NK-92 treated with Interleukin-12 subunit alpha and Interleukin-12 subunit beta, amount 100 ng/mL, for 24 hours (cell line): ENCODE results near the gene GPC6.
A peak's percentile ranks its signal among the peaks of the same experiment; 100 is the strongest.
"Not testable (repeated sequence)": the region's sequence is repeated elsewhere in the genome, so short reads cannot be mapped to it uniquely, and the experiment has no call there.

Experiments
- DNase-seq: peaks from one replicate; lab custom pipeline; 2025; lab: John Stamatoyannopoulos, UW

Gene GPC6

DNA sequence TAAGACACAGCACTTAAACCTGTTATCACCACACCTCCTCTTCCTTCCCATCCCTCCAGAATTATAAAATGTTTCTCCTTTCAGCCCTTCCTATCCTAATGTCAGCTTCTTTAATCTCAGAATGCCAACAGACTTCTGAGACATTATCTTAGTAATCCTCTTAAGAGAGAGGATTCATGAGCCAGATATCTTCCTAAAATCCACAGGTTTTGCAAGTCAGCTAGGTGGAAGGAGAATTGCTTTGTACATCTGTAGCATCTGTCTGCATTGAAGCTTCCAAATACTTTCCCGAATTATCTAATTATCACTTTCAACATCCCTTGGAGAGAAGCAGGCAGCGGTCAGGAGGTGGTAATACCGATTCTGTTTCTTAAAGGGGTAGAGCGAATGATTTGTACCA lies 1073.8 kb downstream of the GPC6 start:
- no peak for DNase-seq

DNA sequence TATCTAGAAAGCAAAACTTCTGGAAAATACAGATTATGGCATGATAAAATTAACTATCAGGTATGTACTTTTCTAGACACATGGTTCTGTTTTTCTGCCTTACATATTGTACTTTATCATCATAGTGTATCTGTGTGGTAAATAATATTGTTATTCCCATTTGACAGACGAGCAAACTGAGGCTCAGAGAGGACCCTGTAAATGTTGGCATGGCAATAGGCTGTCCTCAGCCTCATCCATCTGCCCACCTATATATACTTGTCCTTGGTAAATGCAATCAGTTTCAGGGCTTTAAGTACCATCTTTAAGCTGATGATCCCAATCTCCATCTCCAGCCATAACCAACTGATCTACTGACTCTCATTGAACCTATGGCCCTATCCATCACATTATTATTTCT lies 1074.9 kb downstream of the GPC6 start:
- DNase-seq: no peak

DNA sequence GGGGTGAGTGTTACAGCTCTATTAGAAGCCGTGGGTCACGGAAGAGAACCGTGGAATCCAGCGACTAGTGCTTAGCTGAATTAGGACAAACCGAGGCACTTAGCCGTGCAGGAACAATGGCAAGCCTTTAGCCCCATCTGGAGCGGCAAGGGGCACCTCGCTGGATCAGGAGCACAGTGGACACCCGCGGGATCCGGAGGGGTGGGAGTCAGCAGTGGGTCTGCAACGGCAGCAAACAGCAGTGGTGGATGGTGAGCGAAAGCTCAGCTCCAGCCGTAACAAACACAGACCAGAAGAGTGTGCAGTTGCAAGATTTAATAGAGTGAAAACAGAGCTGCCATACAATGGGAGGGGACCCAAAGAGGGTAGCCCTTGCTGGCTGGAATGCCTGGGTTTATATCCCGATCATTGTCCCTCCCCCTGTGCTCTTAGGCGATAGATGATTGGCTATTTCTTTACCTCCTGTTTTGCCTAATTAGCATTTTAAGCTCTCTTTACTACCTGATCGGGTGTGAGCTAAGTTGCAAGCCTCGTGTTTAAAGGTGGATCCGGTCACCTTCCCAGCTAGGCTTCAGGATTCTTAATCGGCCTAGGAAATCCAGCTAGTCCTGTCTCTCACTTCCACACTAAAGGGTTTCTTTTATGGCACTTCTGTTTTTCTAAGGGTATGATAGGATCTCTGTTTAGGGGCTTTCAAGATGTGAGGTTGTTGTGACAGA lies 1076.4 kb downstream of the GPC6 start:
- not testable (repeated sequence) for DNase-seq

DNA sequence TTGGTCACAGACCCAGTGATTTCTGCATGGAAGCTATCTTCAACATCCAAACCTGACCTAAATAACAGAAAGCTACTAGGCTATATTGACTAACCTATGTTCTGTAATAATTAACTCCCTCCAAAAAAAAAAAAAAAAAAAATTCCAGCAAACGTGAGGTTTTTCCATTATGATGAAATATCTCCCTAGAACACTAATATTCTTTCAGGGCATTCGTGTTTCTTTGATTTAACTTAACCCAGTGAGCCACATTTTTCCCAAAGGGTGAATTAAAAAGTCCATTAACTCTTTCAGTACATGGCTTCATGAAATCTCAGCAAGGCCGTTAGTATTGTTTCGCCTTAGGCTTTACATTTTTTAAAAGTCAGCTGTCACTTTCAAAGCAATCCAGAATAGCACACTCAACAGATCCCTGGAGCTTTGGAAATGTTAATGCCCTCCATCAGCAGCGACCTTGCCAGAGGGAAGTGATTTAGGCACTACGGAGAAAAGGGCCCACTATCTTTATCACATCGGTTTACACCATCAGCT lies 1077.1 kb downstream of the GPC6 start:
- no peak for DNase-seq

DNA sequence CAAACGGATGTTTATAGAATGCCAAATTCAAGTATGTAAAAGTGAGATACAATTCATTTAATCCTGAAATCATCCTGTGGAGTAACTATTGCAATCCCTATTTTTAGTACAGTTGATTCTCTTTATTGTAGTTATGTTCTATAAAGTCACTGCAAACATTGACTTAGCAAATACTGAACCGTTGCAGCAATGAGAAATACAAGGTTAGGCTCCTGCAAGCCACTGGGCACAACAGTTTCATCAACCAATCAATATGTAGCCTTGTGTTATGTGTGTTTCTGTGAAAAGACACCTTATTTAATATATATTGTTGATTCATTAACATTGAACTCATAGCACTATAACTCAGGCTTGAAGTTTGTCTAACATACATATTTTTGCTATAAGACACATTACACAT lies 1078.4 kb downstream of the GPC6 start:
- DNase-seq: no peak

DNA sequence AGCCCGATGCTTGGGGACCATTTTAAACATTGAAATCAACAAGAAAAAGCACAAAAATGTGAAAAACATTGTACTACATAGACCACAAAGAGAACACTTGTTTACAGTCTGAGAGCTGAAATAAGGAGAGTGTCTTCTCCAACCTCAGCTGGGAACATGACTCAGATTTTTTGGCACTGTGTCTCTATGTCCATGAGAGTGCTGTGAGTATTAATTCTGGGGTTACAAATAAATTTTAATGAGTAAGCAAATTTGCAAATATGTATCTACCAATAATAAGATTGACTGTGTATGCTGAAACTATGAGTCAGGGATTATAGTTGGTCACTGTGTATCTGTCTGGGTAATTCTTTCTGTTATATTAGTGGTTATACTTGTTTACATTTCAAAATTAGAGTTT lies 1078.9 kb downstream of the GPC6 start:
- DNase-seq: no peak

DNA sequence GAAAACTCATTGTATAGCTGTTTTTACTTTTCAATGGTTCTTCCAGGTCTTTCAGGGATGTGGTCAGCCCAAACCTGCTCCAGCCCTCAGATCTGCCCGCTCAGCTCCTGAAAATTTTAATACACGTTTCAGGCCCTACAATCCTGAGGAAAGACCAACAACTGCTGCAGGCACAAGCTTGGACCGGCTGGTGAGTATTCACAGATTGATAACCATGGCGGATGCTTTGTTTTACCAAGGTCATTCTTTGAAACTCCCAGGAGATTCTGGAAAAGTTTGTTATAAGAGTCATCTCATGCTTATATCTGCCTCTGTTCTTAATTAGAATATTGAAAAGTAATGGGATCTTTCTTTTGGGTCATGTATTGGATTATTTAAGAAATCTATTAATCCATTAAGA lies 1079.3 kb downstream of the GPC6 start:
- DNase-seq: no peak

DNA sequence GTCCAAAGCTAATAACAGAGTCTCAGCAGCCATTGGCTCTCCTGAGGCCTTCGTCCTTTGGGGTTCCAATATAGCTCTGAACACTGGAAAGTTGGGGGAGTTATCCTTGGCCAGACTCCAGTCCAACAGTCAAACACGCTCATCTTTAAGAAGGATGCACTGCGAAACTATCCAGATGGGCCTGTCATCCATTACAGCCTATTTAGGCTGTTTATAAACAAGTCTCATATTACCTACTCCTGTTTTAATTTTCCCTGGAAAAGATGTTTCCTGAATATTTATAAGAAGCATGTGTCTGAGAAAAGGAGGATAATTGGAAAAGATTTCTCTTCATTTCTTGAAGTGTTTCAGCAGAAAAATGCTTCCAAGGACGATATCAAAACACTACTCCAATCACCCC lies 1082.2 kb downstream of the GPC6 start:
- DNase-seq: no peak

DNA sequence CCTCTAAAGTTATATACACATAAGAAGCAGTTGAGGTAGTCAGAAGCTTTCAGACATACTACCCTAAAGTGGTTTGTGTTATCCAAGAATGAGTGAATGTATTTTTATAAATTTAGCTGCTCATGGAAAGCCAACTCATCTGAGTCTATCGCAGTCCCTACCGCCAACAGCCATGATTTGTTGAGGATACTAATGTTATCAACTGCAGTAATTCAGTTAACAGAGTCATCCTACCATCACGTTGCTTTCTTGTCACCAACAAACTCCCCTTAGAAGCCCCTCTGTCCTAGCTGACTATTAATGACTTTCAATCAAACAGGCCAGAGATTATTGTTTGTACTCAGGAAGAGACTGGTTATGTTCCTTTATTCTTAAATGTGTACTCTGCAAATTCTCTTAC lies 1083.0 kb downstream of the GPC6 start:
- no peak for DNase-seq

DNA sequence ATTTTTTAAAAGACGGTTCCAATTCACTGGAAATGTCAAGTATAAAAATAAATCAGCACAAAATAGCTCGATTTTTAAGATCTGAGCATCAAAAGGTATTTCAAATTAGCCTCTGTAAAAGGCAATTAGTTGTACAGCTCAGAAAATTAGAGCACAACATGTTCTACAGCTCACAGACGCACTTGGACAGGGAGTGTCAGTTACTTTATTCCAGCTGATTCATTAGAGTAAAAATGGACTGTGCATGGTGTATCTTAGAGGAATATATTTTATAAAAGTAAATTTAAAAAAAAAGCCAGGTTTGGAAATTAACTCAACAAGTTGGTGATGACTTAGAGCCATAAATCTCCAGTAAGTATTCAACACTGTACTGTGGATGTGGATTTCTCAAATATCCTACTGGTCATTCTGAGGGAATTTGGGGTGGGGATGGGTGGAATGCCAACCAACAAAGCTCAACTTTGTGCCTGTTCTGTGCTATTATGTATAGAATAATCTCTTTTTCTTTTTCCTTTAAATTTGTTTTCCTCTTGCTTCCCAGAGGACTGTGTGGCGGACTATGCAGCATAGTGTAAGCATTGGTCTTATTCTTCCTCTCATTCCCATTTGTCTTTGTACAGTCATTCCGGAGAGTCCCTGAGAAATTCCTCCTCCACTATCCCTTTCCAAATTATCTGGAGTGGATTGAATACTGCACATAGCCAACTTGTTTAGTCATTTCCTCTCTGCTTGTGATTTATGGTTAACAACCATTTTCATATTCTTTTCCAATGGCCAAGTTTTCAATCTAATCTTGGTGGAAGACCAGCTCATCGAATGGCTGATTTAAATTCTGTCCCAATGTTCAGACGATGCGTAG lies 1083.6 kb downstream of the GPC6 start:
- no peak for DNase-seq

DNA sequence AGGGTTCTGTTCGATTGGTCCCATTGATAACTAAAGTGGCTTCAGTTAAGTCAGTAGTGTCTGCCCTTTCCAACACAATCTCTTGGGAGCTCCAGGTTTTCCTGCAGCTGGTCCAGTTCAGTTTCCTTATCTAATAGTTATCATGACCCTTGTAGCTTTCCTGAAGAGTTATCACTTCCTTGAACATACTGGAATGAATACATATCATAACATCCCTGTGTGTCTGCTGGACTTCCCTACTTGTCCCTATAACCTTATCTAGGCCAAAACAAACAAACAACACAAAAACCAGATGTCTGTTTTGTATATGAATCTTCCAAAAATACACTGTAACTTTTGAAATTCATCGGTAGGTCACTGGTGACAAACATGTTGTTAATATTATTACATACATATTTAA lies 1085.3 kb downstream of the GPC6 start:
- no peak for DNase-seq

DNA sequence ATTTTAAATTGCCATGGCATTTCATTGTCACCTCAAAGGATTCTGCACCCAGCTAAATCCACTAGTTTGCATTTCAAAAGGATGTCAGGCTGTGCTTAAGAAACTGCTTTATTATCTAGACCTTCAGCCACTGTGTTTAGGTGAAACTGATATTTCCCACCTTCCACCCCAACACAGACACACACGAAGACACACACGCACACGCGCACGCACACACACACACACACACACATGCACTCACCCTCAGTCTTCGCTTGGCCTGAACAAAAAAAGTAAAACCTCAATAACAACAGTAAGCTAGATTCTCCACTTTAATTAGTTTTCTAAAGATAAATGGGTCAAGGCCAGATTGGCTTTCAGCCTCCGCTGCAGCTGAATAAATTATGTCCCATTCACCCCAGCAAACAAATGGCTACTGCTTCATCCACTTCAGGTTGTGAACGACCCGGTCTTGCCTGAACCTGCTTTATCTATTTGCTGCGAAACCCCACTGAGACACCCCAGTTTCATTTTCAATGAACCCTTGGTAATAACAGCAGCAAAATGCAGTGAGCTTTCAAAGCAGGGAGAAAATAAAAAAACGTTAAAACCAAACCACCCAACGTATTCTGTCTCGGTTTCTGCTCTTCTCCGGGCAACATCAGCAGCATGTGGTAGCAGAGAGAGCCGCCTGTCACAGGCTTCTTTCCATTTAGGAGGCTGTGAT lies 1086.1 kb downstream of the GPC6 start:
- no peak for DNase-seq

DNA sequence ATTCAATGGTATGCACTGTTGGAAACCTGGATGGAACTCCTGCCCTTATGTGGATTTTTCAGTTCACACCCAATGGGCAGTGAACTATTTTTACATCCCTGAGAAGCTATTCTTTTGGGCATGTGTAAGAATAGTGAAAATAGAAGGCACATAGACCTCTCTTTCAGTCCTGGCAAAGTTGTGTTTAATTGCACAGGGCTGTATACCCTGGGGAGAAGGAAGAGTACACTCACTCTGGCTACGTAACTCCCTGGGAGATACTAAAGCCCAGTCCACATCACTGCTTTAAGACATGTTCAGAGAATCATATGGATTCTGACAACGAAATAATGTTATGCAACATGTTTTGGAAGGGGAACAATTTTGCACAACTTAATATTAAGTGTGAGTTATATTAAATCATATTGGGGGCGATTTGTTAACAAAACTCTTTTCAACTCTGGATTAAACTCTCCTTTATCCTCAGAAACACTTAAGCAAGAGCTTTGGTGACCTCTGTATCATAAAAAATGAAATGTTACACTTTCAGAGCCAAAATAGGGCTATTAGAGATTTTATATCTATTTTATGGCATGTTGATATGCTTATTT lies 1086.8 kb downstream of the GPC6 start:
- DNase-seq: no peak

DNA sequence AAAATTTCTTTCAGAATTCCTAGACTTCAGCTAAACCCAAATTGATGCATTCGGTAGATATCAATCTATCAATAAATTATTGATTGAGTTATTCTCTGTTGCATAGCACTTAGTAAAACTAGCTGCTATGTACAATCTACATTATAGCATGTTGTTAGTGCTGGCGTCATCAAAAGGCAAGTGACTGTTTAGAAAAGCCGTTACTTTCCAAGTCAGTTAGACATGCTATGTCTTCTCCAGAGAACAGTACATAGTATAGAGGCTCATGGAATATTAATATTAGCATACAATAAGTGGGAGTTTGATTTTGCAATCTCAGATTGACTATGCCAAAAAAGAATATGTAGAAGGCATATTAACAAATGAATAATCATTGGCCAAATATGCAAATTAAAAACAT lies 1087.3 kb downstream of the GPC6 start:
- DNase-seq: no peak

DNA sequence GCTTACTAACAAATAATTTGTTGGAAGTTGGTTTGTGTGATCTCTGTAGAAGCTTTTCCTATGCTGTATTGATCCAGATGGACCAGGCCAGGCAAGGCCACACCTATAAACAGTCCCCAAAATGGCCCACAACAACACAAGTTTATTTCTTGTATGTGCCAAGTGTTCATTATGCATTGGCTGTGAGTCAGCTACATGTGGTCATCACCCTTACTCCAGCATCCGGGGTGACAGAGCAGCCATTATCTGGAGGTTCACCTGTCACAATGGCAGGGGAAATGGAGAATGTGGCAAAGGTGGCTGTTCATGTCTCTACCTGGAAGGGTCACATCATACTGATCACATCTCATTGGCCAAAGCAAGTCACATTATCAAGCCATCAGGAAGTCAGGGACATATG lies 1088.6 kb downstream of the GPC6 start:
- DNase-seq: no peak

DNA sequence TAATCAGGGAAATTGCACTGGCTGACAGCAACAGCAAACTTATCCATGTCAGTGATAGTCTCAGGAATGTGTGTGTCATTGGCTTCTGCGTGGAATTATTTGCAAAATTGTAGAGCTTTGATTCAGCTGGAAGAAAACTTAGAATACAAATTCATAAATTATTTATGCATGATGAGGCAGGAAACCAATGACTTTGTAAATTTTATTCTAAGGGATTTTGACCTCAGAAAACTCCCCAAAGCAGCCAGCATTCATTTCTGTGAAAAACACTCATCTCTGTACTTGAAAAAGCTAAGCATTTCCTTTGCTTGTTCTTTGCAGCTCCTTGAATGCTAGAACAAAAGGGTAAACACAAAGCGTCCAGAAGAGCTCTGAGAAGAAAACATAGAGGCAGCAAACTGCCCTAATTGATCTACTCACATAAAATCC lies 1090.5 kb downstream of the GPC6 start:
- DNase-seq: no peak

DNA sequence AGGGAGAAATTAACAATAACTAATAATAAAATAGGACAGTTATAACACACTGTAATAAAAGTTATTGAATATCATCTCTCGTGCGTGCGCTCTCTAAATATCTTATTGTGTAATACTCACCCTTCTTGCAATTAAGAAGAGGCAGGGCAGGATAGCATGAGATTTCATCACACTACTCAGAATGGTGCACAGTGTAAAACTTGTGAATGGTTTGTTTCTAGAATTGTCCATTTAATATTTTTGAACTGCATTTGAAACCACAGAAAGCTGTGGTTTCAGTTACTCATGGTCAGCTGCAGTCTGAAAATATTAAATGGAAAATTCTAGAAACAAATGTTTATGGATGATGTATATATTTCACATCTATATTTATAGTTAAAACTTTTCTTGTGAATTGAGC lies 1091.8 kb downstream of the GPC6 start:
- no peak for DNase-seq

DNA sequence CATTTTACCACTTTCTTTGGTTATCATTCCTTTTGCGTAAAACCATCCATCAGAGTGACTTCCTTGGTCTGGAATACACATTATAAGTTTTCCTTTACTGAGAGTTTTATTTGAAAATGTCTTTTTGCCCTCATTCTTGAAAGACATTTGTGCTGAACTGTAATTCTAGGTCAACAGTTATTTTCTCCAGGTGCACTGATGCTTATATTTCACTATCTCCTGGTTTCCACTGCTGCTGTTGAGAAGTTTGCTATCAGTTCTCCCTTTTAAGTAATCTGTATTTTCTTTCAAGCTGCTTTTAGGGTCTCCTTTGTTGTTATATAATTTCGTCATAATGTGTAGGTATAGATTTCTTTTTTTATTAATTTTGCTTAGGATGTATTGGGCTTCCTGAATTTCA lies 1092.9 kb downstream of the GPC6 start:
- no peak for DNase-seq

DNA sequence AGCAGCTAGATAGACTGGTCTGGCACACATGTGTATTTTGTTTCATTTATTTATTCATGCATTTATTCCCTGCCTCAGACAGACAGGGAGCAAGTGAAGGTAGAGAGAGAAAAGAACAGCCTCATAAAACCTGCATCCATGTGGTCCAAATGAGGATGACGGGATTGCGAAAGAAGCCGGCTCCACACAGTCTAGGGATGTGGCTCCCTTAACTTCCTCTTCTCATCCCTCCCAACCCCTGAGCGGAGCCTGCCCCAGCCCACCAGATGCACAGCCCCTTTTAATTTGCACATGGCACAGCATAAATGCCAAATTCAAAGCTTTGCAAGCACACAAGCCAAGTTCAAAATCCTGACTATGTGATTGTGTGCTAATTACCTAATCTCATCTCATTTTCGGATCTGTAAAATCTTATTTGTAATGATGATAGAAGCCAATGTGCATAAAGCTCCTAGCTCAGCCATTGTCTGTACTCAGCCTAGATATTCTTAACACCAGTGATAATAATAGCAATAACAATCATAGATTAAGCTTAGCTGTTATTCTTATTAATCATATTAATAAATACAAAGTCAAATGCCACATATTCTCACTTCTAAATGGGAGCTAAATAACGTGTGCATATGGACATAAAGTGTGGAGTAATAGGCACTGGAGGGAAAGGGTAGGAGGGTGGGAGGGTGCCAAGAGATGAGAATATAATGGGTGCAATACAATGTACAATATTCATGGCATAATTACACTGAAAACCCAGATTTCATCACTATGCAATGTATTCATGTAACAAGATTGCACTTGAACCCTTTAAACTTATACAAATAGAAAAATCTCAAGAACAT lies 1096.5 kb downstream of the GPC6 start:
- no peak for DNase-seq

DNA sequence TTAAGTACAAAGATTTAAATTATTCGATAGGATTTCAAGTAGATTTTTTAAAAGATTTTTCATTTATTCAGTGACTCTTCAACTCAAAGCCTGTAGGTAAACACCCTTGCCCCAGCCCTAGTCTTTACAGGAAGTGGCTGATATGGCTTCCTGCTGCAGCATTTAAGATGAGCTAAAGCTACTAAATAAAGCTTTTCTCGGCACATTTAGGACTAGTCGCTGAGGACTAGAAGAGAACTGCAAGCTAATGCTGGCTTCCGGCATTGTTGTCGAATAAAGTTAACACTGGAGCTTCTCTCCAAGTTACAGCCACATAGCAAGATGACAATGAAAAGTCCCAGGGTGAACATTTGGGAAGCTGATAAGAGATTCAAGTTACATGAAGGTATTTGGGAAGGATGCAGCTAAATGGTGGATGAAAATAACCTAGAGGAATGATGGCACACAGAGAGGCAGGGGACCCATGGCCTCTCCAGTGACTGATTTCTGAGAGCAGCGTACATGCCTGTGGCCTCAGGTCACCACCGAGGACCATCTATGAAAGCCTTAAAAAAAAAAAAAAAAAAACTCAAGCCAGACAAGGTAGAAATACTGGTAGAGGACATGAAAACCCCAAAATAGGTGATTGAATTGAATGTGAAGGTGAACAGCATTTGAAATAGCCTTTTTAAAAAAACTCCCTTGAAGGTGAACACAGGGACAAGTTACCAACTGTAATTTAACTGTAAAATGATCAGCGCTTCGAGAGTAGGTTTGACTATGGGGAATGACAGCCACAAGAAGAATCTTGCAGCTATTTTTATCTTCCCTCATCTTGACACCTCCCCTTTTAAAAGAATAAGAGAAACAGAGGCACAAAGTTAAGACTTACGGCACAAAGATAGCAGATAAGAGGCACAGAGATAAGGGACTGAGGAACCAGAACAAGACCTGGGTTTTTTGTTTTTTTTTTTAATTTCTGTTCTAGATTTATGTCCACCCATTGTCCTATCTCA lies 1097.5 kb downstream of the GPC6 start:
- peak; percentile 36 for DNase-seq
